ENCODE data around the gene GLT1D1. TPM values are rescaled to one million over a fixed set of nuclear protein-coding genes. Genes with fewer than 3 reads are reported as not detected.
A peak's percentile ranks its signal among the peaks of the same experiment; 100 is the strongest.

The GLT1D1 gene
- total RNA-seq, 1 donor from 2014 or later = 11.0 TPM

DNA sequence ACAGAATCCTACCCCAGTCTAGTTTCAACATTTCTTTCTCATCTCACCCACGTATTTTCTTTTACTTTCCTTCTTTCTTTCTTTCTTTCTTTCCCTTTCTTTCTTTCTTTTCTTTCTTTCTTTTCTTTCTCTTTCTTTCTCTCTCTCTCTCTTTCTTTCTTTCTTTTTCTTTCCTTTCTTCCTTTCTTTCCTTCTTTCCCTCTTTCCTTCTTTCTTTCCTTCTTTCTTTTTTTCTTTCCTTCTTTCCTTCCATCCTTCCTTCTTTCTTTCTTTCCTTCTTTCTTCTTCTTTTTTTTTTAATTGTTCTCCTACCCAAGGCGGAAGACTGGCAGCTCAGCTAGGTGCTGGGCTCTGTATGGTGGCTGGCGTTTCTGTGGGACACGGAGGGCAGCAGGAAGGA is 55.0 kb downstream of the GLT1D1 start:
- FAIRE-seq (no peak), DNase-seq (ENCODE audit: low spot score in 2 of 2) (no peak)

DNA sequence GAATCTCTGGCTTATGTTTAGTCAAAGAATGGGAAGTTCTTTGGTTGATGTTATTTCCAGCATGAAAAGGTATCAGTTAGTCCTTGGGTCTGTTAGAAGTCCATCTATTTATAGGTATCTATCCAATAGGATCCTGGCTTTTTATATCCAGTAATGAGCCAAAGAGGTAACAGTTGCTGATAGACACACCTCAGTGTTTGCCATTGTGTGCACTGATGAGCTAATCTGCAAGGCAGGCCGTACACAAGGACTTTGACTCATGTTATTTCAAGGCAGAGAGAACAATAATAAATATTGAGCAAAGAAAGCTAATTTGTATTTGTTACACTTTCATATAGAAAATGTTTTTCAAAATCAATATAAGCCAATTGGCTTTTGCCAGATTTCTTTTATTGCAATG is 56.4 kb downstream of the GLT1D1 start:
- DNase-seq (ENCODE audit: low spot score in 2 of 2) (no peak), FAIRE-seq (no peak)

- no peak for DNase-seq (ENCODE audit: low spot score in 2 of 2)
Observed at GRCh38 chr12:128910629-128911028, 57.4 kb downstream of the GLT1D1 start.

GRCh38 chr12:128911861-128912260 is 58.6 kb downstream of the GLT1D1 start:
- DNase-seq (ENCODE audit: low spot score in 2 of 2) (no peak), FAIRE-seq (no peak)

More at GRCh38 chr12:128910629-128911028, 57.4 kb downstream of the GLT1D1 start:
- no peak for FAIRE-seq

- no peak for DNase-seq (ENCODE audit: low spot score in 2 of 2)
- no peak for FAIRE-seq
Observed at GRCh38 chr12:128914908-128915563, 61.8 kb downstream of the GLT1D1 start.

DNA sequence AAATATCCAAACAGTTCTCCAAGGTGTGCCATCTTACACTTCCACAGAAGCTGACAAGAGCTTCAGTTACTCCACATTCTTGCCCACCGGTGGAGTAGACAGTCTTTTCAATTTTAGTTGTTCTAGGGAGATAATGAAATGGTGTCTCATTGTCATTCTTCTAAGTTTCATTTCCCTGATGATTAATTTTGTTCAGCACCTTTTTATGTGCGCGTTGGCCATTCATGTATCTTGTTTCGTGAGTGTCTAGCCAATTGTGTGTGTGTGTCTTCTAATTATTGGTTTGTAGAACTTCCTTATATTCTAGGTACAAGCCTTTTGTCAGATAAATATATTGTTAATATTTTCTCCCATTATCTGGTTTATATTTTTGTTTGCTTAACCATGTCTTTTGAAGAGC is 63.1 kb downstream of the GLT1D1 start:
- FAIRE-seq (no peak), DNase-seq (ENCODE audit: low spot score in 2 of 2) (no peak)

DNA sequence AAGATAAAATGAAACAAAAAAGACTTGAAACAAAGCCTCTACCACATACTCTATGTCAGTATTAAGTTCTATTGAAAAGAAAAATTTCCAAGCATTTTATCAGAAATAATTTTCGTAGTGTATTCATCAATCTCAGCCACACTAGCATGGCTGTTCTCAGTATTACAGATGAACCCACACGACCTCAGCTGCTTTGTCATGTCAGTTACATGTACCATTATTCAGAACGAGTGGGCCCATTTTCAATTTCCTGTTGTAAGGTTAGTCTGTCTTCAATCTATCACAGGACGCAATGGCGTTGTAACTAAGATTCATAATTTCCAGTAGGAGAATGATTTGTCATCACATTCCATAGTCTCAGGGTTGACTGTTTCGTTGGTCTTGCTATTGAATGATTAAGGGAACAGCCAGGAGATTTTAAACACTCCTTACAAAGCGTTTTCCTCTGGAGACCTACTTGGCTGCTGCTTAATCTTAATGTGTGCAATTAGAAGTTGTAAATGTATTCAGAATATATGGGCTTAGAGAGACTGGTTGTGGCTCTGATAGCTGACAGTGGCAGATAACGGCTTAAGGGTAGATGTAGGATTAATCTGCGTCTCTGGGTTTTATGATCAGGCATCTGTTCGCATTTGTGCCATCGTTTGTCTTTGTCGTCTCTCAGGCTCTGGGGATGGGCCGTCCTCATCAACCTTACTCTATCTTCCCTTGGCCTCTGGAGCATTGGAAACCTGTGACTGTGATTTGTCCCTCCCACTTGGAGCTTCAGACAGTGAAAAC is 65.4 kb downstream of the GLT1D1 start:
- no peak for DNase-seq (ENCODE audit: low spot score in 2 of 2)
- no peak for FAIRE-seq

- FAIRE-seq (no peak), DNase-seq (ENCODE audit: low spot score in 2 of 2) (peak in 1 of 2 donors; percentile 36)
Observed at GRCh38 chr12:128920468-128920867, 67.2 kb downstream of the GLT1D1 start.

DNA sequence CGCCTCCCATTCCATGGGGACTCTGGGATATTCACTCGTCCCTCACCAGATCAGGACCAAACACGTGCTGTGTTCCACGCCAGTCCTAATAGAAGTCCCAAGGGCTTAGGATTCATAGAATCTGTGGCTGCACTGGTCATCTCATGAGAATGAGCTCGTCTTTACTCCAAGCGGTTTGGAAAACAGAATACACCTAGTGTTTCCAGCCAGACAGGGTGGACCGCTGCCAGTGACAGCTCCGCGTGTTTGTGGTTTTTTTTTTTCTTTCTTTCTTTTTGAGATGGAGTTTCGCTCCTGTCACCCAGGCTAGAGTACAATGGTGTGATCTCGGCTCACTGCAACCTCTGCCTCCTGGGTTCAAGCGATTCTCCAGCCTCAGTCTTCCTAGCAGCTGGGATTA is 75.1 kb downstream of the GLT1D1 start:
- DNase-seq (ENCODE audit: low spot score in 2 of 2) (no peak), FAIRE-seq (no peak)

DNA sequence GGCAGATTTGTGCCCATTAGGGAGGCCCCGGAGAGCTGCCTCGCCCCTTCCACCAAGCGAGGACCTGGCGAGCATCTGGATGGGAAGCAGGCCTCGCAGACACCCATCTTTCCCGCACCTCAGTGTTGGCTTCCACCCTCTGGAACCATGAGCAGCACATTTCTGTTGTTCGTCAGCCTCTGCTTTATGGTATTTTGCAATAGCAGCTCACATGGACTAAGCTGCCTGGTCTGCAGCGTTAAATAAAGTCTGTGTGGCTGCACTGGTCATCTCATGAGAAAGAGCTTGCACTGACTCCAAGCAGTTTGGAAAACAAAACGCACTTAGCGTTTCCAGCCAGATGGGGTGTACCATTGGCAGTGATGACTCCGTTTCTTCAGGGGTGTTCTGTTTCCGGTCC is 75.8 kb downstream of the GLT1D1 start:
- FAIRE-seq = no peak

GRCh38 chr12:128930606-128931005 is 77.3 kb downstream of the GLT1D1 start:
- no peak for FAIRE-seq
- DNase-seq (ENCODE audit: low spot score in 2 of 2) = no peak

More for the DNA sequence above, 75.8 kb downstream of the GLT1D1 start:
- DNase-seq (ENCODE audit: low spot score in 2 of 2) = no peak

- FAIRE-seq = no peak
- DNase-seq (ENCODE audit: low spot score in 2 of 2) = no peak
Observed at GRCh38 chr12:128932521-128932920, 79.2 kb downstream of the GLT1D1 start.

- DNase-seq (ENCODE audit: low spot score in 2 of 2) = no peak
- FAIRE-seq = no peak
Observed at GRCh38 chr12:128933039-128933438, 79.8 kb downstream of the GLT1D1 start.

- DNase-seq (ENCODE audit: low spot score in 2 of 2) = no peak
- no peak for FAIRE-seq
Observed at GRCh38 chr12:128933926-128934325, 80.6 kb downstream of the GLT1D1 start.

DNA sequence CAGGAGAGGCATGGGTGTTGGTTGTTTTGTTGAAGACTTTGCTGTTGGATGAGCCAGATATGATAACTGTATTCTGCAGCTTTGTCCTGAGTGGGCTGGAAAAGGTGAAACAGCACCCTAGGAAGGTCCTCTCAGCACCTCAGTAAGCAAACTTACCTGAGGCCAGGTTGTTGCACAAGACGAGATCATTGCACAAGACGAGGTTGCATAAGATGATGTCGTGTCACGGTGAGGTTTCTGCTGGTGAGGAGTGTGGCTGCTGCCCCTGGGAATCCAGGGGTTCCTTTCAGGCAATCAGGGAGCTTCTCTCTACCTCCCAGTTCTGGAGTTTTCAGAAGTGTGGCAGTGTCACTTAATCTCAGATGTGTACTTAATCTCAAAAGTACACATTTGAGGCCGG is 85.6 kb downstream of the GLT1D1 start:
- FAIRE-seq (no peak), DNase-seq (ENCODE audit: low spot score in 2 of 2) (no peak)

DNA sequence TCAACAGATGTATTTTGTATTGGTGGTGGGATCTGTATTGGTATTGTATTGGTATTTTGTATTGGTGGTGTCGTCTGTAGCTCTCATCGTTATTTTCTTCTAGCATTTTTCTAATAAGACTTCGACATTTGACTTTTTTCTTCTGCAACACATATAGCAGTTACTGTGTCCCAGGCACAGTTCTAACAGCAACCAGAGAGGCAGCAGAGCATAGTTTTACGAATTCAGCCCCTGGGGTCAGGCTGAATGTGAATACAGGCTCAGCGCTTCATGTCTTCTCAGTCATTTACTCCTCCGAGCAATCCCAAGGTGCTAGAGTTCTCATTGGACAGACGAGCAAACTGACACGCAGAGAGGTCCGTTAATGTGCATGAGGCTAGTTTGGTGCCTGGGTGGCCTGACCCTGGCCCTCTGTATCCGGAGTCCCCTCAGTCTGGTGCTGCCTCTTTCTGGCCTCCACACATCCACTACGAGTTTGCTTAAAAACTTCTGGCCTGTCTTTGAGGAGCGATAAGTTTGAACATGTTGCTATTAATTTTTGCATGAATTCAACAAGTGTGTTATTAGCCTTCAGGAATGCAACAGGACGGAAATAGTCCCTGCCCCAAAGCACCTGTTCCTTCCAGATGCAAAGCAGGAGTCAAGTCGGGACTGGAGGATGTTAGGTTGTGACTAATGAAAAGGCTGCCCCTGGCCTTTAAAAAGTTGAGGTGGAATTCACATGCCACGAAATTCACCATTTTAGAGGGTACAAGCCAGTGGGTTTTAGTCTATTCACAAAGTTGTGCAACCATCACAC is 87.0 kb downstream of the GLT1D1 start:
- DNase-seq (ENCODE audit: low spot score in 2 of 2) = no peak
- no peak for FAIRE-seq

DNA sequence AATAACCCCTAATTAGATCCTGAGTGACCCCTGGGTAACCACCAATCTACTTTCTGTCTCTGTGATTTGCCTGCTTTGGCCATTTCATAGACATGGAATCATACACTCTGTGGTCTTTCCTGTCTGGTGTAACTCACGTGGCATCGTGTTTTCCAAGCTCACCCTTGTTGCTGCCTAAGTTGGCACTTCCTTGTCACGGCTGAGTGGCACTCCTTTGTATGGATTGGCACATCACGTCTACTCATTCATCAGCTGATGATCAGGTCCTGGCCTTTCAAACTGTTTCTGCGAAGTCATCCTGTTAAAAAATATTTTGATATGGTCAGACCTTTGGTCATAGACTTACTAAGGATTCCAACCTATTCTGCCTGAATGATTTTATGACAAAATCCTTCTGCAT is 87.7 kb downstream of the GLT1D1 start:
- DNase-seq (ENCODE audit: low spot score in 2 of 2) (no peak), FAIRE-seq (no peak)

DNA sequence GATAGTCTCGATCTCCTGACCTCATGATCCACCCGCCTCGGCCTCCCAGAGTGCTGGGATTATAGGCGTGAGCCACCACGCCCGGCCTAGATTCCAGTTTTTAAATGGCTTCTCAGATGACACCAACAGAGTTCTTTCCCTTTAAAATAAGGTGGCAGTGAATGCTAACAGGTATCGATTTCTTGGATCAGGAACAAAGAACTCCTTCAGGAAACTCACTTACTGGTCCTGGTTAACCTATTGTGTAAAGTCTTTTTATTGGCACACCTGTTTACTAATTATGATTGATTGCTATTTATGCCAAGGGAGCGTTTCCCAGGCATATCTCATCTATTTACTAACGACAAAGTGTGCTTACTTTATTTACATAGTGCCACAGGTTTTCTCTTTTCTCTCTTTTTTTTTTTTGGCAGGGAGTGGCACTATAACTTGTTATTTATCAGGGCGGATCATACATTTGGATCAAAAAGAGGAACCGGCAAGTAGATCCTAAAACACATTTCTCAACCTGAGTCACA is 89.7 kb downstream of the GLT1D1 start:
- no peak for FAIRE-seq

DNA sequence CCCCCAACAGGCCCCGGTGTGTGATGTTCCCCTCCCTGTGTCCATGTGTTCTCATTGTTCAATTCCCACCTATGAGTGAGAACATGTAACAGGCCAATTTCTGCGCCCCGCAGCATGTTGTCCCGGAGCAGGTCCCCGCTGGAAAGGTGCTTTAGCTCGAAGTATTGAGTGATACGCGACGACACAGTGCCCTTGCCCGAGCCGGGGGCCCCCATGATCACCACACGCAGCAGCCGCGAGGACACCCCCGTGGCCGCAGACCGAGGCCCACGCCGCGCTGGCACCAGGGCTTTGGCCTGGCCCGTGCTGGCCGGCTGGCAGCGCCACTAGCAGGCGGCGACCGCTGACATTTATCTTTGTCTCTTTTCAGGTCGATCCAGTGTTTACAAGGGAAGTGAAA is 91.7 kb downstream of the GLT1D1 start:
- DNase-seq (ENCODE audit: low spot score in 2 of 2) (no peak), FAIRE-seq (no peak)

More for the DNA sequence above, 89.7 kb downstream of the GLT1D1 start:
- DNase-seq (ENCODE audit: low spot score in 2 of 2) = no peak

GRCh38 chr12:128947209-128947608 is 93.9 kb downstream of the GLT1D1 start:
- no peak for FAIRE-seq
- no peak for DNase-seq (ENCODE audit: low spot score in 2 of 2)

DNA sequence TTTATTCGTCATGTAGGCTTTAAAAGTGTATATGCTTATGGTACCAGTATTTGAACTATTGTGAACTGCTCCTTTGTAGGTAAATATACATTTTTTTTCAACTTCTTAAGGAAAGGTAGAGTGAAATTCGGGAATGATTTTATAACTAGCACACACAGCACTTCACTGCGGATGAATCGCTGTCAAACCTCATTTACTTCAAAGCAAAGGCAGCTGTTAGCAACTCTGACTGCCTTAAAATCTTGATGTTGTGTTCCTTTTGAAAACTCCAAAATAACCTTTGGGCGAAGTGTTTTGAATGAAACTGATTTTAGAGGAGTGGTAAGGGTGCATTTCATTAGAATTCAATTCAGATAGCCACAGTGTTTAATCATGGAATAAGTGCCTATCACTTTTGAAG is 95.8 kb downstream of the GLT1D1 start:
- DNase-seq (ENCODE audit: low spot score in 2 of 2) = no peak
- FAIRE-seq = no peak

Measured in frontal cortex (tissue), 4 donors.